Right cardiac atrium (tissue), 5 donors: ENCODE data around the gene CDC5L. TPM values are rescaled to one million over a fixed set of nuclear protein-coding genes. Genes with fewer than 3 reads are reported as not detected.
"Not testable (repeated sequence)": the region's sequence is repeated elsewhere in the genome, so short reads cannot be mapped to it uniquely, and the experiment has no call there.

Source experiments
- ATAC-seq, 2 donors: fragments of 200-7000 bp; cut with Tn5 transposase; one replicate each; pipeline versions ENCODE4 v1.8.0 to v1.9.1; 2020; ENCODE audit warnings: moderate library complexity in 2 of 2, mild to moderate bottlenecking in 1 of 2
- DNase-seq, 3 donors: peaks; one replicate each; pipeline ENCODE4 v3.0.0-alpha.2; 2020
- H3K27ac ChIP-seq: one replicate; pipeline ENCODE4 v1.5.1; 2013; ENCODE audit warnings: mild to moderate bottlenecking, low read length, control low read depth, moderate library complexity
- H3K27me3 ChIP-seq: one replicate; pipeline ENCODE4 v1.6.1; 2013; ENCODE audit not compliant: control insufficient read depth, insufficient read depth
- H3K4me1 ChIP-seq: one replicate; pipeline ENCODE4 v1.6.1; 2013; ENCODE audit warnings: low read length; ENCODE audit not compliant: control insufficient read depth, insufficient read depth
- H3K4me3 ChIP-seq: one replicate; pipeline ENCODE4 v1.5.1; 2013; ENCODE audit warnings: low read length, control low read depth
- H3K9me3 ChIP-seq: one replicate; pipeline ENCODE4 v1.6.1; 2013; ENCODE audit warnings: low read length; ENCODE audit not compliant: control insufficient read depth
- WGBS: extraction: QIAGEN DNeasy Blood & Tissue Kit; methylation state at CpG from one replicate; pipeline ENCODE4 v1.1.7; 2013; 5-methylcytosine and 5-hydroxymethylcytosine counted together
- intact Hi-C, 4 donors: fragments of 100-400 bp; cut with DNase I; formaldehyde crosslinking; loops; one replicate each; pipeline versions ENCODE4 v1.11.0 to v1.14.0; 2022 to 2023
- long read RNA-seq, 4 donors: library from polyadenylated mRNA; unstranded; transcript quantifications; one replicate each; pipeline ENCODE4 v2.0.0, GENCODE V29; 2020 to 2021
- polyA plus RNA-seq: library from polyadenylated mRNA; stranded (reverse); fragments of 200-250 nt; gene quantifications from one replicate; pipeline ENCODE4 v1.2.3, GENCODE V29; 2013
- total RNA-seq, 4 donors: library from RNA; stranded (reverse); fragmentation: NEBNext Ultra II Directional; extraction: Animal tissue kit (Norgen Biotek cat#: 25700); gene quantifications; one replicate each; pipeline ENCODE4 v1.2.1, GENCODE V29; 2021
- donor health status: healthy with polysubstance abuse.
- donor health status: DM: no; HTN: yes; CAD: no.
- donor health status: DM: no; HTN: no; CAD: no.
- donor health status: DM: no; HTN: yes; CAD: no; lungs with severe emphysema.
- donor health status: DM: yes; HTN: yes; CAD: no.

Gene CDC5L
- total RNA-seq (10 to 100 TPM; 18.1 to 20.2 (median 19.7) TPM), polyA plus RNA-seq (9.9 TPM)
- long read RNA-seq, donor 1, full-length matches to known transcripts = 42 of 66 reads
- long read RNA-seq, donor 1, partial matches to known transcripts = 20 of 66 reads
- long read RNA-seq, donor 1, other reads (novel, unspliced or antisense) = 4 of 66 reads
- long read RNA-seq, donor 2, full-length matches to known transcripts = 13 of 13 reads
- long read RNA-seq, donor 2, partial matches to known transcripts = 0 of 13 reads
- long read RNA-seq, donor 2, other reads (novel, unspliced or antisense) = 0 of 13 reads
- long read RNA-seq, donor 3, full-length matches to known transcripts = 14 of 49 reads
- long read RNA-seq, donor 3, partial matches to known transcripts = 15 of 49 reads
- long read RNA-seq, donor 3, other reads (novel, unspliced or antisense) = 20 of 49 reads
- long read RNA-seq, donor 4, full-length matches to known transcripts = 27 of 29 reads
- long read RNA-seq, donor 4, partial matches to known transcripts = 1 of 29 reads
- long read RNA-seq, donor 4, other reads (novel, unspliced or antisense) = 1 of 29 reads

GRCh38 chr6:44387346-44388134 lies at the start of gene CDC5L:
Gene CDC5L, plus strand, starts transcription at chr6:44387706. Its CDS starts 118 bp downstream, at chr6:44387824.
- no peaks in the 10 kb centered on the region for H3K27me3 ChIP-seq
- ATAC-seq (peak; percentile 93), DNase-seq (peak; percentile 95 to 98 (median 96))
- peak within 1 kb of the TSS; percentile 96 for H3K27ac ChIP-seq
- no peaks in the 10 kb centered on the region for H3K9me3 ChIP-seq
- peak within 1 kb of the TSS; percentile 85 for H3K4me3 ChIP-seq
- H3K4me1 ChIP-seq = peaks cover 4% of the 10 kb centered on the region
- intact Hi-C loops = no loop called here
- under 1% methylated on average over 56 of the region's 56 CpGs for WGBS

DNA sequence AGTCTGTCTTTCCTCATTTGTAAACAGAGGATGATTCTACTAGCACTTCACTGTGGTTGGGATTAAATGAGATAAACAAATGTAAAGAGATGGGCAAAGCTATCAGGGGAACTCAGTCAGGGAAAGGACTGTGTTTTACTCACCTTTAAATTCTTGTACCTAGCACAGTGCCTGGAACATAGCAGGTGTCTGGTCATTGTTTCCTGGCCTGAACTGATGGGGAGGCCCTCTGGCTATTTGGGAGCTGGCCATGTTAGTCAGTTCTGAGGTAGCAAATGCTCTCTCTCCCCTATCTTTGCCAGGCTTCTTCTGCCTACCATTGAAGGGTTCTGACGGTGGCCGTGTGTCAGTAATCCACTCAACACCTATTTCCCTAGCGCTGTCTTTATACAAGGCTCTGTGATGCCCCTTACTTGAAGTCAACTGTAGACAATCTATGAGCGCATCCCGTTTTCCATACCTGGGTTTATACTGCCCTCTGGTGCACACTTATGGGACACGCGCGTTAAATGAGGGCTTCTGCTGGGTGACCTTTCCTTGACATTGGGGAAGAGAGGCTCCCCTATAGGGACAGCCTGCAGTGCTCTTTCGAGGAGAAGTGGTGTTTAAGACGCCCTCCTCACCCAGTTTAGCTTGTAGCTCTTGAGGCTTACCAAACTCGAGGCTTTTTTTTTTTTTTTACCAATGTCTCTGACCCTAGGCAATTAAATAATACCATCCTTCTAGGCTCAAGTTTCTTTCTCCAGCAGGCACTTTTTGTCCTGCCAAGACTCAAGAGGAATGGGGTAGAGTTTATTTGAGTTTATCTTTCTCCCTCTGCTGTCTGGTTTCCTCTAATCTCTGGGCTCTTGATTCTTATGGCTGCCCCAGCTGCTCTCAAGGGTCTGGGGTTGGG lies 49.0 kb upstream of the CDC5L start:
- intact Hi-C loops = loop anchor here in 3 of 4 donors (1.0 to 10.0 kb wide), 5 partner anchors 64 to 244 kb away; partner anchors contain the start of genes NFKBIE (in 1 of the 3) and TMEM151B (in 1 of the 3)
- peak; percentile 19 to 80 (median 73) for DNase-seq
- ATAC-seq = peak; percentile 71 to 73
- WGBS = 4% methylated on average over 11 of the region's 11 CpGs
- H3K9me3 ChIP-seq = no peaks in the 10 kb centered on the region
- H3K27me3 ChIP-seq = no peaks in the 10 kb centered on the region
- no peak overlapping the region for H3K4me3 ChIP-seq
- no peaks in the 10 kb centered on the region for H3K4me1 ChIP-seq
- H3K27ac ChIP-seq = no peak overlapping the region

DNA sequence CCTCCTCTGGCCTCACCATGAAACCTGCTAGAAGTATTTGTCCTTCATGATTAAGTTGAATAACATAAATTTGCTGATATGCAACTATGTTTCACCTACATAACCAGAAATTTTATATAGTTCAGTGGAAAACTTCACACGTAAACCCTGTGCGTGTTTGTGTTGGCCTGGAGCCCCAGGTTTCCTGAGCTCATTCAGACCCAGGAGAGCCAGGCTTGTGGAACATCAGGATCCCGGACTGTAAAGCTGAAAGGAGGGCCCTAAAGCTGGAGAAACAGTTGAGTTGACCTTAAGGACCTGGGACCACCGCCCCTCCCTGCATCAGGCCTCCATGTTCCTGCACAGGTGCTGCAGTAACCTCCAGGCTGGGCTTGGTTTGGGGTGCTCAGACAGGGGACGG lies 48.2 kb upstream of the CDC5L start:
- Histone ChIP-seq H3K9me3 (no peaks in the 10 kb centered on the region), H3K27ac (no peak overlapping the region), H3K27me3 (no peaks in the 10 kb centered on the region), H3K4me1 (no peaks in the 10 kb centered on the region), H3K4me3 (no peak overlapping the region)
- ATAC-seq (peak; percentile 9 to 37), DNase-seq (peak in 2 of 3 donors; percentile 28 to 68)
- 68% methylated on average over 5 of the region's 5 CpGs for WGBS
- intact Hi-C loops = loop anchor here in 3 of 4 donors (5.0 to 10.0 kb wide), 4 partner anchors 64 to 244 kb away; partner anchors contain the start of genes NFKBIE (in 1 of the 3) and TMEM151B (in 1 of the 3)

- Histone ChIP-seq H3K9me3 (no peaks in the 10 kb centered on the region), H3K27me3 (no peaks in the 10 kb centered on the region), H3K27ac (no peak overlapping the region), H3K4me3 (no peak overlapping the region), H3K4me1 (no peaks in the 10 kb centered on the region)
- 62% methylated on average over 7 of the region's 7 CpGs for WGBS
- ATAC-seq (no peak), DNase-seq (no peak)
- intact Hi-C loops = loop anchor here (5.0 to 10.0 kb wide), 4 partner anchors 65 to 245 kb away; partner anchors contain the start of genes NFKBIE (in 1 of the 4) and TMEM151B (in 1 of the 4)
These were observed 47.5 kb upstream of the CDC5L start for GRCh38 chr6:44339763-44340625.

- 60% methylated on average over 8 of the region's 8 CpGs for WGBS
These were observed 46.2 kb upstream of the CDC5L start for GRCh38 chr6:44341095-44341890.

GRCh38 chr6:44342052-44342451 lies 45.5 kb upstream of the CDC5L start:
- WGBS = 25% methylated on average over 6 of the region's 6 CpGs
- intact Hi-C loops = loop anchor here in 1 of 4 donors (10.0 kb wide), 1 partner anchor 247 kb away; no protein-coding TSS in a partner anchor
- Histone ChIP-seq H3K4me1 (no peaks in the 10 kb centered on the region), H3K27ac (no peak overlapping the region), H3K27me3 (no peaks in the 10 kb centered on the region), H3K4me3 (peak overlapping the region; percentile 12), H3K9me3 (no peaks in the 10 kb centered on the region)
- ATAC-seq = peak in 1 of 2 donors; percentile 34
- peak in 1 of 3 donors; percentile 47 for DNase-seq

More at GRCh38 chr6:44341095-44341890, 46.2 kb upstream of the CDC5L start:
- no peaks in the 10 kb centered on the region for H3K9me3 ChIP-seq
- no peak overlapping the region for H3K4me3 ChIP-seq
- DNase-seq (no peak), ATAC-seq (no peak)
- H3K27me3 ChIP-seq = no peaks in the 10 kb centered on the region
- no peaks in the 10 kb centered on the region for H3K4me1 ChIP-seq
- intact Hi-C loops = loop anchor here in 1 of 4 donors (10.0 kb wide), 1 partner anchor 246 kb away; no protein-coding TSS in a partner anchor
- no peak overlapping the region for H3K27ac ChIP-seq

DNA sequence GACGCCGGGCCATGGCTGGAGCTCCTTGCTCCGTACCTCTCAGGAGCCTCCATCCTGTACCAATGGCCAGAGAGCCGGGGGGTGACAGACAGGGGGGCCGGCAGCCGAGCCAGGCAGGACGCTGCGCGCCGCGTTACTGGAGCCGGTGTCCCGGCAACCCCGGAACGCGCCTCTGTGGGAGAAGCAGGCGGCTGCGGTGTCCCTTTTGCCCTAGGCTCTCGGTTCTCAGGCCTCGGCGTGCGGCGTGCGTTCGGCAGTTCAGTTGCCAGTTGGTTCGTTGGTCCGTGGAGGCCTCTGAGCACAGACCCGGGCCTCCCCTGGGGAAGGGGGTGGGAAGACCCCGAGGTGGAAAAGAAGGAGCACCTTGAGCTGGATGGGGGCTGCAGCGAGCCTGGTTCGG lies 45.0 kb upstream of the CDC5L start, which contains the start of gene SPATS1:
Gene SPATS1, plus strand, starts transcription at position 162 of the 400 bp plus-strand sequence. CDS start 446 bp downstream, outside the sequence.
- DNase-seq (peak; percentile 30 to 74 (median 68)), ATAC-seq (peak; percentile 56 to 63)
- 5% methylated on average over 31 of the region's 31 CpGs for WGBS
- H3K4me3 ChIP-seq = peak within 1 kb of the TSS; percentile 12
- H3K9me3 ChIP-seq = no peaks in the 10 kb centered on the region
- no peaks in the 10 kb centered on the region for H3K27me3 ChIP-seq
- no peaks in the 10 kb centered on the region for H3K4me1 ChIP-seq
- intact Hi-C loops = loop anchor here in 1 of 4 donors (10.0 kb wide), 1 partner anchor 248 kb away; no protein-coding TSS in a partner anchor
- H3K27ac ChIP-seq = no peak within 1 kb of the TSS

DNA sequence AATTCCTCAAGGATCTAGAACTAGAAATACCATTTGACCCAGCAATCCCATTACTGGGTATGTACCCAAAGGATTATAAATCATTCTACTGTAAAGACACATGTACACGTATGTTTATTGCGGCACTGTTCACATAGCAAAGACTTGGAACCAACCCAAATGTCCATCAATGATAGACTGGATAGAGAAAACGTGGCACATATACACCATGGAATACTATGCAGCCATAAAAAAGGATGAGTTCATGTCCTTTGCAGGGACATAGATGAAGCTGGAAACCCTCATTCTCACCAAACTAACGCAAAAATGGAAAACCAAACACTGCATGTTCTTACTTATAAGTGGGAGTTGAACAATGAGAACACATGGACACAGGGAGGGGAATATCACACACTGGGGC lies 40.7 kb upstream of the CDC5L start:
- intact Hi-C loops = loop anchor here in 1 of 4 donors (10.0 kb wide), 1 partner anchor 252 kb away; no protein-coding TSS in a partner anchor
- H3K27me3 ChIP-seq = not testable (repeated sequence)

More for the DNA sequence above, 40.7 kb upstream of the CDC5L start:
- H3K4me1 ChIP-seq, ATAC-seq, H3K9me3 ChIP-seq, H3K4me3 ChIP-seq, DNase-seq, H3K27ac ChIP-seq: not testable (repeated sequence)
- 82% methylated on average over 4 of the region's 4 CpGs for WGBS
